Activated T-helper 1 cell treated with anti-CD3 and anti-CD28 coated beads, Interleukin-2, amount 50 U/mL, for 16 hours (primary cell): ENCODE measurements around the gene ADAM8.

Experiments used
- DNase-seq, 2 donors: peaks; one replicate each; pipeline ENCODE4 v3.0.0-alpha.2; 2020; ENCODE audit warnings: low read depth in 1 of 2, low spot score in 1 of 2

The ADAM8 gene

DNA sequence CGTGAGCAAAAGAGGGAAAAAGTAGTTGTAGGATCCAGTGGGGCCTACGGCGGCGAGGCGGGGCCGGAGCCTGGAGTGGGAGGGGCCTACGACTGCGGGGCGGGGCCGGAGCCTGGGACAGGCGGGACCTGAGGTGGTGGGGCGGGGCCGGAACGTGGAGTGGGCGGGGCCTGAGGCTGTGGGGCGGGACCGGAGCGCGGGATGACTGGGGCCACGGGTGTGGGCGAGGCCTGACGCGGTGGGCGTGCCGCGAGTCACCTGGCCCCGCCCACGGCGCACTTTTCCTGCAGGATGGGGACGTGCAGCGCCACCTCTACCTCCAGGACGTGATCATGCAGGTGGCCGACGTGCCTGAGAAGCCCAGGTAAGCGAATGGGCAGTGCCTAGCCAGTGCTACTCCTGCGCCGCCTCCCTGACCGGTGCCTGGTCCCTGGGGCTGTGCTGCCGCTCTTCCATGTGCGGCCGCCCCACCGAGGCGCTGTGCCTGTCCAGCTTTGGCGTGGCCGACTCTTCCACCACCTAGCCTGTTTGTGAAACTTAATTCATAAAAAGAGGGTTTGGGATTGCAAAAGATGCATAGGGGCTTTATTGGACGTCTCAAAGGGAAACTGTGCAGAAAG lies 32.5 kb upstream of the ADAM8 start:
- peak; percentile 87 to 93 for DNase-seq

DNA sequence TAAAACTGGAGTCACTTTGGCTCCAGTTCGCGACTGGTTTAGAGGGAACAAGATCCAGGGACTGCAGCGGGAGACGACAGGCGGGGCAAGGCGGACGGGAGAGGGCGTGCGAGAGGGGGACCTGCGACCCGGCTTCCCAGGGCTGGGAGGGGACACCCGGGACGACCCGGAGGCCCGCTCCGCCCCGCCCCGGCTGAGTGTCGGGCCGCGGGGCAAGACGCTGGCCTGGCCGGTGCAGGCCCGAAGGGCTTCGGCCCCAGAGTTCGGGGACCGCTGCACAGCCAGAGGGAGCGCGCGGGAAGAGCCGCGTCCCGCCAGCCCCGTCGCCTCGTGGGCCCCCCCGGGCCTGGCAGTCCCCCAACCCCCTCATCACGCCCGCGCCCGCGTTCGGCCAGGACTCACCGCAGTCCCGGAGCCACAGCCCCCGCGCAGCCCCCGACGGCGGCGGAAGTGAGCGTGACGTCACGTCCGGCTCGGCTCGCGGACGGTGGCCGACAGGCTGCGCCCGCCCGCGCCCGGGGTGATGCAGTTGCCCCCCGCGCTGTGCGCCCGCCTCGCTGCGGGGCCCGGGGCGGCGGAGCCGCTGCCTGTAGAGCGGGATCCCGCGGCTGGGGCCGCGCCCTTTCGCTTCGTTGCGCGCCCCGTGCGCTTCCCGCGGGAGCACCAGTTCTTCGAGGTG lies 31.9 kb upstream of the ADAM8 start, which contains the start of the genes TUBGCP2 and ZNF511:
TSS of gene TUBGCP2 (minus strand) at position 452 of the 679 bp plus-strand sequence. CDS start 5,931 bp downstream, outside the sequence.
TSS of gene ZNF511 (plus strand) at position 494 of the 679 bp plus-strand sequence. CDS start at position 524, 30 bp downstream.
- peak; percentile 72 to 89 for DNase-seq

DNA sequence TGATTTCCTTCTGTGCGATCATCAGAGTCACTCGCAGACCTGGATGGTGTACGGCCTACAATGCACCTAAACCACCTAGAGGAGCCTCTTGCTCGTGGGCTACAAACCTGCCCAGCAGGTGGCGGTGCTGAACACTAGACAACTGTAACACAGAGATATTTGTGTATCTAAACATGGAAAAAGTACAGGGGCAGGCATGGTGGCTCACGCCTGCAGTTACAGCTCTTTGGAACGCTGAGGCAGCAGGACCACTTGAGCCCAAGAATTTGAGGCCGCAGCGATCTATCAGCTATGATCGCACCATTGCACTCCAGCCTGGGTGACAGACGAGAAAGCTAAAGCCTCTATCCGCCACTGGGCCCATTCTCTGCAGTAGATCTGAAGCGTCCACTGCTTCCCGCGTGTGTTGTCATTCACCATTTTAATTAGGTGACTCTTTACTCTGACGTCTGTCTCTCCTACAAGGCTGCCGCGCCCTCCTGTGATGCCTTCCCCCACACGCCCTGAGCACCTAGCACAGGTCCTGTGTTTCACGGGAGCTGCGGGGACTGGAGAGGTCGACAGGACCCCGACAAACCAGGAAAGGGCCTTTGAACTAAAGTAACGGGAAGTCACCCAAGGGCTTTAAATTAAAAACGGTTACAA lies 31.2 kb upstream of the ADAM8 start:
- DNase-seq, result peak; percentile 72 to 79

DNA sequence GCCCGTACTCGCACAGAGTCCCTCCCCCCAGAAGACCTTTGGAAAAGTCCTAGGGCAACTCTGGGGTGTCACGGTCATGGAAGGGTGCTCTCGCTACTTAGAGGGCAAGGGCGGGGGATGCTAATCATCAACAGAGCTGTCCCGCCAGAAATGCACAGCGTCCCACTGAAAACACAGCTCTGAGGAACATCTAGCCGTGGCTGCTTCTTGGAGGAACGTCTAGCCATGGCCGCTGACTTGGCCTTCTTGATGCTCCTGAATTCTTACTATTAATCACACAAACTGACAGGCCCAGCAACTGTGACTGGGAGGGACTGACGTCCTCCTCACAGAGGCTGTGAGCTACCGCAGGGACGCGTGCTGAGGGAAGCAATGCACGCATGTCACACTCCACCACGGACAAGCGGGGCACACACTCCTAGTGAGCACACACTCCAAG lies 30.3 kb upstream of the ADAM8 start:
- DNase-seq, result no peak

DNA sequence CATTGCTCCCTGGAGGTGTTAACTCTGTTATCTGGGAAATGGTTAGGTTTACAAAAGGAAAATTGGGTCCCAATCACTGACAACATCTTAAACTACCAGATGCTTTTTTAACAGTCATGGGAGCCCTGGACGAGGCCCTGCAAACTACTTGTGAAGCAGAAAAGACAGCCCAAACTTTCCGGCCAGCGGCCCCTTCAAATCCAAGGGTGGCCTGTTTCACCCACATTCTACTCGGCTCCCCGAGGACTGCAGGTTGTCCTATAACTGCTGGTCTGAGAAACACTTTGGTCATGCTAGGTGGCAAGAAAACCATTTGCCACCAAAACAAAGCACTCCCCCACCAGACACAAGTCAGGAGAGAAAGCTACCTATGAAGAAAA lies 29.4 kb upstream of the ADAM8 start:
- no peak for DNase-seq

DNA sequence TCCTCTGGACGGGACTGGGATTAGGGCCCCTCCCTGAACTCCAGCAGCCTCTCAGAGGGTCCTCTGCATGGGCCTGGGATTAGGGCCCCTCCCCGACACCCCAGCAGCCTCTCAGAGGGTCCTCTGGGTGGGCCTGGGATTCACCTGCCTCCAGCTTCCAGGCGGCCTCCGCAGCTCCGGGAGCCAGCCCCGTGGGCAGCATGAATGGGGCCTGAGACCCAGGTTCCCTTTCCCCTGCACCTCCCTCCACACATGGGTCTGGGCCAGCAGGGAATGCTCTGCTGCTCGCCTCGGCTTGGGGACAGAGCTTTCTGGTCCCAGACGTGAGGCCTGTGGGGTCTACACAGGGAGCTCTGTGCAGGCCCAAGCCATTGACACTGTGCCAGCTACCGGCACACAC lies 26.5 kb upstream of the ADAM8 start:
- DNase-seq, result no peak

DNA sequence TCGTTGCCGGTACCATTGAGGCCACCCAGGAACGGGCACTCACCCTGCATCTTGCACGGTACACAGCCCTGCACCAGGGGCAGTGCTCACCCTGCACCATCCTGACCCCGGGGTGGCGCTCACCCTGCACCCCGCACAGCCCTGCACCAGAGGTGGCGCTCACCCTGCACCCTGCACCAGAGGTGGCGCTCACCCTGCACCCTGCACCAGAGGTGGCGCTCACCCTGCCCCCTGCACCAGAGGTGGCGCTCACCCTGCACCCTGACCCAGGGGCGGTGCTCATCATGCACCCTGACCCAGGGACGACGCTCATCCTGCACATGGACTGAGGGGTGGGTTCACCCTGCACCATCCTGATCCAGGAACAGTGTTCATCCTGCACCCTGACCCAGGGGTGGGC lies 25.6 kb upstream of the ADAM8 start:
- no peak for DNase-seq

DNA sequence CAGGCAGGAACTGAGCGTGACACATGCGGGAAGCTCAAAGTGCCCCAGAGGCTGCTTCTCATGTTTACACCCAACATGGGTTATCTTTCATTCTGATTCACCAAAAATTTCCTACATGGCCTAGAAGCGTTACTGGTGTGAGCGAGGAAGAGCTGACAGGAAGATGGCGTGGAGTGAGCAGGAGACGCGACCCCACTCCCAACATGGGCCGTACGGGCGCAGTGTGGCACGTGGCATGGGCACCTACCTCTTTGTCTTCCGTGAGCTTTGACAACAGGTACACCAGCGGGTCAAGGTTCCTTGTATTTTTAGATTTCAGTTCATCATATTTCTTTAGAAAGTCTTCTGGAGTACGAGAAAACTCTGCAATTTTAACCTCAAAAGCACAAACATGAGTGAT lies 23.1 kb upstream of the ADAM8 start:
- DNase-seq, result no peak

DNA sequence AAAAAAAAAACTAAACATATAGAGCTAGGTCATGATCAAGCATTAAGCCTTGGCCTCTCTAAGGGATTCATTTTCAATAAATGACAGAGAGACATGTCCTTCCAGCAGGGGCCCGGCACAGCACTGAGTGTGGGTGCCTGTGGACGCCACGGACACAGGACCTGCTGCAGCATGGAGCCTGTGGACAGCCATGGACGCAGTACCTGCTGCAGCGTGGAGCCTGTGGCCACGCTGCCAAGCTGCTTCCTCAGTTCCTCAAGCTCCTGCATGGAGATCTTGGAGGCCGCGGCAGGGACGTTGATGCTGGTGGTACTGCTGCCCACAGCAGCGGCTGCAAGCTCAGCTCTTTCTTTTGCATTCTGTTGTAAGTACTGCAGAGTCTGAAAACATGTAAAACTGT lies 22.6 kb upstream of the ADAM8 start:
- DNase-seq, result no peak

DNA sequence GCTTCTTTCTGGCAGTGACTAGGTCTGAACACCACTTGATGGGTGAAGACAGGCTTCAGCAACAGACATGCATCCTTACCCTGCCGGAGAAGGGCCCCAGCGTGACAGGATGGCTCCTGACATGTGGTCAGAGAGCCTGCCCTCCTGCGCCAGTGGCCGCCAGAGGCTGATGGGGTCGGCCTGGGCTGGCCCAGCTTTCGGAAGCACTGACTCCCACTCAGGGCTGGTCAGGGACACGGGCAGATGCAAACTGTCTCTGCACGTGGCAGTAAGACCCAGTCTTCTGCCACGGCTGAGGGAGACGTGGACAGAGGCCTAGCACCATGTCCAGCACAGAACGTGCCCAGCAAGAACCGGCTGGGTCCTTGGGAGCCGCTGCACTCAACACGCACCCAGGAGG lies 21.8 kb upstream of the ADAM8 start:
- no peak for DNase-seq

DNA sequence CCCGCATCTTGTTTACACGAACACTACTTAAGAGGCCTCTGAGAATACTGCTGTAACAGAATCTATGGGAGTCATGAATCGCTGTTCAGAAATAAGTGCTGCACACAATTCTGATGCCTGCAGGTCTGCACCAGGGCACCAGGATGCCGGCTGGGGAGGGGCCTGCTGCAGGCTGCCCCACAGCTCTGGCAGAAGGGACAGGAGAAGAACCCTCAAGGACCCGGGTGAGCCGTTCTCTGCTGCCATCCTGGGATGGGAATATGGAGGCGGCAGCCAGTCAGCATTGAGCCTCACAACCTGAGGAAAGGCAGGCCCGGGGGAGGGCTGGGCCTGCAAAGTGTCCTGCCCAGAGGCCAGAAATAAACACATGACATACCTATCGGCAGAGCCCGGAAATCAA lies 20.8 kb upstream of the ADAM8 start:
- DNase-seq, result no peak

DNA sequence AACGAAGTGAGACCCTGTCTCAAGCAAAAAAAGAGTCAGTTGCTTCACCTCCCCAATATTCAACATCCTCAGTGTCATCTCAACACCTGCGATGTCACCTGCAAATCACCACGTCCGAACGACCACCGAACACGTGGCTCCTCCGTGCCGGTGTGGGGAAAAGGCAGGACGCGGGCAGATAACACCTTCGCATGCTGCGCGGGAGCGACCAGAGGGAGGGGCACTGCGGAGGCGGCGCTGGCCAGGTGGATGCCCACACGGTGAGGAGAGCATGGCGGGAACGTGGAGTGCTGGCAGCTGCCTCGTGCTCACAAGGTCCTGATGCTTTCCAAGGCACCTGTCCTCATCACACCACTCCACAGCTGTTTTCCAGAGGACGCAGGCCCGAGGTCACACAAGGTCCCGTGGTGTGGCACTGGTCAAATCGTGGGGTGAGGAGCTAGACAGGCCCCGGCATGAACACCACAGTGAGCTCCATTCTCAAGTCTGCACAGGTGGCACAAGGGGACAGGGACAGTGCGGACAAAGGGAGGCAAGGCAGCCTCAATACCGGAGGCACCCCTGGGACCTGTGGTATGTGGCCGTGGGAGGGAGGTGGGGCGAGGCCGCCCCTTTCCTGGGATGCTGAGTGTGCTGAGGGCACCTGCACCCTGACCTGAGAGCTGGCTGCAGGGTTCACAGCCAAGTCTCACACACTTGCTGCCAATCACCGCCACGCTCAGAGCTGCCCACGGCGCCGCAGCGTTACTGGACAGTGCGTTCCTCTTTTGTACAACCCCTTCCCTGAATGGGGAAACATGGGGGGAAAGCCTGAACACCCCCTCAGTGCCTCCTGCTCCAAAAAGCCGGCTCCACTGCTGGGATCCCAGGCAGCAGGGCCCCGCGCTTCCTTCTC lies 19.0 kb upstream of the ADAM8 start:
- no peak for DNase-seq

DNA sequence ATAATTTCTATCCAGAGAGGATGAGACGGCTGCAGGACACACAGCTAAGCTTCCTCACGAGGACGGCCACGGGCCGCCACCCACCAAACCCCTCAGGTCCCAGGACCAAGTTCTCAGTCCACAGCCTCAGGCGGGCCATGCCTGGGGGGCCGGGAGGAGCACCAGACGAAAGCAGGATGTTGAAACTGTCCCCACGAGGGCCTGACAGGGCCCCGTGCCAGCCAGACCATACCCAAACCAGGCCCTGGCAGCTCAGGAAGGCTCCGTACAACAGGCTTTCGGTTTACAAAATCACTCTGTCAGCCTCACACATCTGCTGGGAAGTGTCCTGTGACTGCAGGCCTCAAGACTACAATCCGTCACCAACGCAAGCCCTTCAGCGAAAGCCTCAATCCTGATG lies 17.5 kb upstream of the ADAM8 start:
- no peak for DNase-seq

DNA sequence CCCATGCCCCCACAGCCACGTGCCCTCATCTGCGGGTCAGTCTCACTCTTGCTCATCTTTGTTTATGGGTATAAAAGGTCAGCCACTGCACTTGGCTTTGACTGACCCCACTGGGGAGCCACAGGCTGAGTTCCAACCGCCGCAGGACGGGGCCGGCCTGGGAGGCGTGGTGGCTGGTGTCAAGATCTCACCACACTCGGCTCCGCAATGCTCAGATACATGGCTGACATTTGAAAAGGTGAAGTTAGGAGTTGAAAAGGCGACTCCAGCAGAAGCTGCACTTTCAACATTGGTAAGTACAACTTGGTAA lies 17.1 kb upstream of the ADAM8 start:
- no peak for DNase-seq

DNA sequence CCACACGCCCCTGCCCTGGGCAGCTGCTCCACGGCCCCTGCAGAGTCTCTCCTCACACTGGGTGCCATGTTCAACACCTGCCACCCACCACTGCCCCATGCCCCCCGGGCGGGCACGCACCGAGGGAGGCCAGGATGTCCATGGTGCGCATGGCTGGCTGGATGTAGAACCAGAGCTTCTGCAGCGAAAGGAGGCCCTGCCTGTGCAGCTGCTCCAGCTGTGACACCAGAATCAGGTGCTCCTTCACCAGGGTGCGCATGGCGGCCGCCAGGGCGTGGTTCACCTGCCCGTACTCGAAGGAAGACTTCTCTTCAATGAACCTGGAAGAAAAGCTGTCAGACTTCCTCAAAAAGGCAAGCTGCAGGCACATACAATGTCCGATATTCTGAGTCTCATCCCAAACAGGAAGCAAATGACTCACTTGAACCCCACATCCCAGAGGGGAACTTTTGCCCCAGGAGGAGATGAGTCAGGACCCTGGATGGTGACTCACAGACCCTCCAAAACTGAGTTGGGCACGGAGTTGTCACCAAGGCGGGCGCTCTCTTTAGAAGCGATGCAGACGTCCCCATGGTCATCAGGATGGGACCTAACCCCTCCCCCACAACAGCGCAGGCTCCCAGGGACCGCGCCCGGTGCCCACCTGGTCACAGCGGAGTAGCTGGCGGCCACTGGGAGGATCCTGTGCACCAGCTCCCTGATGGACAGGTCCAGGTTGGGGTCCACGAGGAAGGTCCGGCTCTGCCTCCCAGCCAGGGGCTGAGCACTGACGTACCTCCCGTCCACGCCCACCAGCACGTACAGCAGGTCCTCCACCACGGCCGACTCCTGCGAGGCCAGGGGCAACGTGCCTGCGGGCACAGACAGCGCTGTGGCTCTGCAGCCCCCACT lies 16.5 kb upstream of the ADAM8 start:
- no peak for DNase-seq

DNA sequence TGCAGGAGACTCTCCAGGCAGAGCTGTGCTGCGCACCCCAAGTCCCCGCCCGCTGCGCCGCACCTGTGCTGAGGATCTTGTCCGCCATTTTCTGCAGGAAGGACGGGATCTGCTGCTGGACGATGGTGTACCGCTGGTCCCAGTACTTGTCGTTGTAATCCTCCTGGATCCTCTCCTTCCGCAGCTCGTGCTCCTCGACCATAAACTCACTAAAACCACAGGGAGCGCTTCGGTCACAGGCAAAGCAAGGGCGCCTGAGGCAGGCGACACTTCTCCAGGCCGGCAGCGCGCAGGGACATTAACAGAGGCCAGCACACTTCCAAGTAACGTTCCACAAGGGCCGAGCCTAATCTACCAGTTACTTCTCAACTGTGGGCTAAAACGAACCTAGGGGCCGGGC lies 13.1 kb upstream of the ADAM8 start:
- DNase-seq, result no peak

DNA sequence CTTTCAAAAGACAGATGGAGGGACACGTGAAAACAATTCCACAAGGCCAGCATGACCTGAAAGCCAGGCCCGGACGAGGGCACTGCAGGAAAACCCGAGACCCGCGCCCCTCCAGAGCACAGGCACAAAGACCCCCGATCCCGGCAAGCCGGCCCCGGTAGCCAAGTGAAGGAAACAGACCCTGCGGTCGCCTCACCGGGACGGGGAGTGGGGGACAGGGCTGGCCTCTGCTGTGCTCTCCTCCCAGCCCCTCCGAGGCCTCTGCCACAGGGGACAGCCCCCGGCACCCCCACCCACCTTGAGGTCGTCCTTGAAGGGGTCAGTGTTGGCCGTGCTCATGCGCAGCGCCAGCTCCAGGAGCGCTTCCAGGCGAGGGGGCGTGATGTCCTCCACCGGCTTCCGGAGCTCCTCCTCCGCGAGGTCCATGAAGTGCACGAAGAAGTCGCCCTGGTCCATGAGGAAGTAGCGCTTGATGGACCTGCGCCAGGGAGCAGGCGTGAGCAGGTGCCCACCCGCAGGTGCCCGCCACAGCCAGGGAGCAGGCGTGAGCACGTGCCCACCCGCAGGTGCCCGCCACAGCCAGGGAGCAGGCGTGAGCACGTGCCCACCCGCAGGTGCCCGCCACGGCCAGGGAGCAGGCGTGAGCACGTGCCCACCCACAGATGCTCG lies 11.3 kb upstream of the ADAM8 start:
- DNase-seq, result no peak

DNA sequence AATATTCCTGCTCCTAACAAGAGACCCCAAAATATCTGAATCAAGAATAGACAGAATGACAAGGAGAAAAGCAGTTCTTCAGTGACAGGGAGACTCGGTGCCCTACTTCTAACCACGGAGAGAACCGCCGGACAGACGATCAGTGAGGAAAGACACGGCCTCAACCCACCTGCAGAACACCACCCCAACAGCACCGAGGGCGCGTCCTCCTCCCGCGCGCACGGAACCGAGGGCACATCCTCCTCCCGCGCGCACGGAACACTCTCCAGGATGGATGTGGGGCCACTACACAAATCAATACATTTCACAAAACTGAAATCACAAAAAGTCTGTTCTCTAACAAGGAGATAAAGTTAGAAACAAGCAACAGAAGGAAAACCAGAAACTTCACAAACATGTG lies 9.7 kb upstream of the ADAM8 start:
- DNase-seq, result no peak

DNA sequence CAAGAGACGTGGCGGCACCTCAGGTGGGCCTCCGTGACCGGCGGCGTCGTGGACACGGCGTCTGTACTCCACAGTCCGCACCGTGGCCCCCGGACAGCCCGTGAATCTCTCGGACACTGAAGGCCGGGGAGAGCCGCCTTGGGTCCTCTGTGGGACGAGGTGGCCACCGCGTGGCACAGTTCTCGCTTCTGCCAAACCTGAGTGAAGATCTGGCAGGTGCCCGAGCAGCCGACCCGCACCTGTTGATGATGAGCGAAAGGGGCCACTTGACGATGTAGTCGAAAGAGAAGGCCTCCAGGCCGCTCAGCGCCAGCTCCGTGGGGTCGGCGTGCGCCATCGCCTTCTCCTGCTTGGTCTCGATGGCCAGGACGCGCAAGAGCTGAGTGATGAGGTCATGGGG lies 8.5 kb upstream of the ADAM8 start:
- no peak for DNase-seq

DNA sequence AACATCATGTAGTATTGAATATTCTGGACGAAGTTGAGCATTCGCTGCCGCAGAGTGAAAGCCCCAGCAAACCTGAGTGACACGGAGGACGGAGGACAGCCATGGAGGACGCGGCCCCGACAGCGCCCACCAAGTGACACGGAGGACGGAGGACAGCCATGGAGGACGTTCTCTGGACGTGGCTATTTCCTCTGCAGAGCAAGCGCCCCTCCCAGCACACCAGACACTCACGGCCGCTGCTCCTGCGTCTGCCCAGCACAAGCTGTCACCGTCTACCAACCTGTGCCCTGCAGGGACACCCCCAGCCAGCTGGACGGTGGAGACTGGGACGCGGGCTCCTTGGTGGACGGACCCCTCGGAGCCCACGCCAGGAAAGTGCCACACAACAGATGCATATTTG lies 7.3 kb upstream of the ADAM8 start:
- DNase-seq, result no peak
